ENCODE measurements around the gene SOX6. TPM values are rescaled to one million over a fixed set of nuclear protein-coding genes. Genes with fewer than 3 reads are reported as not detected.

Gene SOX6
- total and polyA plus RNA-seq, 2 of the 13 experiments (the other 11 are each of a cell fraction or from before 2014, with no cell fraction given): 2.6 to 11.2 TPM

GRCh38 chr11:16026849-16027248 is 329.5 kb downstream of the SOX6 start:
- no peaks in the 10 kb centered on the region for H3K36me3 ChIP-seq (replicated peaks in 1 of 2; ENCODE audit: control insufficient read depth in 1 of 2, insufficient read depth in 2 of 2, low read length in 2 of 2)
- TF ChIP-seq ZKSCAN1 (IDR thresholded peaks at IDR 0.05; ENCODE audit: low read length) (no peak), ZFY (CRISPR knock-in tag; IDR thresholded peaks at IDR 0.05) (no peak), CEBPG (CRISPR knock-in tag; IDR thresholded peaks at IDR 0.05) (no peak), SRSF1 (optimal IDR thresholded peaks at IDR 0.05; ENCODE audit: low read depth, low read length) (no peak), ZNF142 (CRISPR knock-in tag; IDR thresholded peaks at IDR 0.05) (no peak), ZNF776 (CRISPR knock-in tag; IDR thresholded peaks at IDR 0.05) (no peak)
- no peak overlapping the region for H2AFZ ChIP-seq (ENCODE audit: low read length)
- H4K20me1 ChIP-seq (ENCODE audit: insufficient read depth, low read length): no peaks in the 10 kb centered on the region
- no peak for DNase-seq (ENCODE audit: low spot score)
- no peaks in the 10 kb centered on the region for H3K9me3 ChIP-seq (ENCODE audit: low read length)
- no peak for FAIRE-seq
- no peak overlapping the region for H3K4me2 ChIP-seq (ENCODE audit: low read depth, low read length)
- in situ Hi-C loops (cut with HindIII; ENCODE audit: extremely low pct_ligation_motif_present, low pct_unique_long_range_greater_than_20kb) (no loop called here), intact Hi-C loops (cut with micrococcal nuclease; ENCODE audit: unreplicated experiment) (no loop called here)
- H3K27me3 ChIP-seq (ENCODE audit: control insufficient read depth in 1 of 2, insufficient read depth in 2 of 2, low read length in 2 of 2): no peaks in the 10 kb centered on the region
- no peaks in the 10 kb centered on the region for H3K79me2 ChIP-seq (ENCODE audit: insufficient read depth, low read length)
- BruUV-seq (replicated peaks): no TSS peak
- POLR2A ChIA-PET: no interaction called here
- no peaks in the 10 kb centered on the region for H3K4me1 ChIP-seq (ENCODE audit: insufficient read depth, low read length)
- H3K9ac ChIP-seq (ENCODE audit: insufficient read depth, low read depth, low read length): no peak overlapping the region
- no peak for ATAC-seq
- CTCF ChIA-PET (ENCODE audit: low intra/inter-chr PET ratio, low total read pairs): no interaction called here
- no peak overlapping the region for H3K27ac ChIP-seq (ENCODE audit: extremely low read length, insufficient read depth, low read length)
- WGBS (ENCODE audit: low lambda C conversion rate): 34% methylated on average over 2 of the region's 2 CpGs
- no peak overlapping the region for H3K4me3 ChIP-seq (replicated peaks in 1 of 3; ENCODE audit: insufficient read depth in 1 of 3, low read depth in 2 of 3, low read length in 3 of 3)
